ENCODE results near the gene TMEM45A.

Gene TMEM45A

DNA sequence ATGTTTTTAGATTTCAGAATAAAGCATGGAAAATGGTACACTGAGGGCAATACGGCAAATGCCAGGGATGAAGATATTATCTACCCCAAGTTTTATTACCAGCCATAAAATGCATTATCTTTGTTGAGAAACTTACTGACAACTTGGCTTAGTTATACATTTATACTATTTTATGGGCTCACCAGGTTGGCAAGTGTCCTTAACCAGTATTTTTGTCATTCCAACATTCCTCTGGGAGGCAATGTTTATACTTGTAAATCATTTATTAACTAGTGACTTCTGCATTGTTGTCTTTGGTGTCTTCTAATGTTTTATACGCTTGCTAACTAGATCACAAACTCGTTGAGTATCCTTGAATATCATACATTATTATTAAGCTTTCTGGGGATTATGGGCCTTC is 99.0 kb downstream of the TMEM45A start:
- H3K4me3 ChIP-seq (ENCODE audit: control insufficient read depth in 1 of 7, extremely low read depth in 1 of 7, insufficient read depth in 4 of 7, low read depth in 2 of 7, low read length in 6 of 7) = no peak overlapping the region
- POLR2A ChIA-PET = no interaction called here
- no CpG with 5 or more reads among the region's 3 CpGs for WGBS (ENCODE audit: insufficient coverage)
- H3K27ac ChIP-seq (ENCODE audit: insufficient read depth in 1 of 2, low read depth in 1 of 2, low read length in 2 of 2, poor library complexity in 1 of 2, severe bottlenecking in 2 of 2) = no peak overlapping the region
- CTCF ChIA-PET = interaction anchor here (0.8 to 6.5 kb wide), 19 partner anchors 9 to 760 kb away, joined by 3 to 73 read pairs (median 3); no protein-coding TSS in a partner anchor
- no peaks in the 10 kb centered on the region for H3K9me3 ChIP-seq (ENCODE audit: control extremely low read depth in 1 of 5, control insufficient read depth in 4 of 5, insufficient read depth in 2 of 5, low read depth in 1 of 5, low read length in 4 of 5)
- no peaks in the 10 kb centered on the region for H3K27me3 ChIP-seq (replicated peaks in 2 of 5; ENCODE audit: control insufficient read depth in 4 of 5, insufficient read depth in 5 of 5, low read length in 4 of 5)
- peaks cover 0 to 3% (median 1%) of the 10 kb centered on the region in 4 experiments for H3K4me1 ChIP-seq (ENCODE audit: control extremely low read depth in 1 of 4, control insufficient read depth in 4 of 4, insufficient read depth in 4 of 4, low read length in 3 of 4)
- H3K36me3 ChIP-seq (ENCODE audit: control insufficient read depth in 4 of 4, insufficient read depth in 4 of 4, low read length in 3 of 4) = no peaks in the 10 kb centered on the region
- DNase-seq = no peak

- 75% methylated on average over 9 of the region's 11 CpGs for WGBS (ENCODE audit: insufficient coverage)
- ChIA-PET CTCF (interaction anchor here (0.8 to 3.2 kb wide), 3 partner anchors 10 to 136 kb away, joined by 3 to 12 read pairs (median 4); no protein-coding TSS in a partner anchor), POLR2A (interaction anchor here (0.6 kb wide), 1 partner anchor 8 kb away, joined by 5 read pairs; no protein-coding TSS in a partner anchor)
- Histone ChIP-seq H3K27me3 (replicated peaks in 2 of 5; ENCODE audit: control insufficient read depth in 4 of 5, insufficient read depth in 5 of 5, low read length in 4 of 5) (no peaks in the 10 kb centered on the region), H3K4me1 (ENCODE audit: control extremely low read depth in 1 of 4, control insufficient read depth in 4 of 4, insufficient read depth in 4 of 4, low read length in 3 of 4) (peaks cover 7 to 23% (median 19%) of the 10 kb centered on the region in 4 experiments), H3K9me3 (ENCODE audit: control extremely low read depth in 1 of 5, control insufficient read depth in 4 of 5, insufficient read depth in 2 of 5, low read depth in 1 of 5, low read length in 4 of 5) (peaks cover 0 to 14% (median 0%) of the 10 kb centered on the region in 5 experiments), H3K4me3 (ENCODE audit: control insufficient read depth in 1 of 7, extremely low read depth in 1 of 7, insufficient read depth in 4 of 7, low read depth in 2 of 7, low read length in 6 of 7) (no peak overlapping the region), H3K27ac (ENCODE audit: insufficient read depth in 1 of 2, low read depth in 1 of 2, low read length in 2 of 2, poor library complexity in 1 of 2, severe bottlenecking in 2 of 2) (no peak overlapping the region), H3K36me3 (ENCODE audit: control insufficient read depth in 4 of 4, insufficient read depth in 4 of 4, low read length in 3 of 4) (no peaks in the 10 kb centered on the region)
- peak; percentile 11 to 71 (median 66) for DNase-seq
Measured at GRCh38 chr3:100600181-100601042, 108.0 kb downstream of the TMEM45A start.

GRCh38 chr3:100602506-100603444 is 110.4 kb downstream of the TMEM45A start:
- peak overlapping the region in 1 of 2 experiments; percentile 70 for H3K27ac ChIP-seq (ENCODE audit: insufficient read depth in 1 of 2, low read depth in 1 of 2, low read length in 2 of 2, poor library complexity in 1 of 2, severe bottlenecking in 2 of 2)
- WGBS (ENCODE audit: insufficient coverage) = 0% methylated on average over 3 of the region's 7 CpGs
- H3K36me3 ChIP-seq (ENCODE audit: control insufficient read depth in 4 of 4, insufficient read depth in 4 of 4, low read length in 3 of 4) = no peaks in the 10 kb centered on the region
- ChIA-PET CTCF (interaction anchor here (1.0 to 2.7 kb wide), 9 partner anchors 11 to 133 kb away, joined by 3 to 10 read pairs (median 3); no protein-coding TSS in a partner anchor), POLR2A (no interaction called here)
- peak overlapping the region in 5 of 7 experiments; percentile 11 to 70 (median 46) for H3K4me3 ChIP-seq (ENCODE audit: control insufficient read depth in 1 of 7, extremely low read depth in 1 of 7, insufficient read depth in 4 of 7, low read depth in 2 of 7, low read length in 6 of 7)
- DNase-seq = peak in 2 of 3 donors; percentile 42 to 45
- peaks cover 7 to 23% (median 19%) of the 10 kb centered on the region in 4 experiments for H3K4me1 ChIP-seq (ENCODE audit: control extremely low read depth in 1 of 4, control insufficient read depth in 4 of 4, insufficient read depth in 4 of 4, low read length in 3 of 4)
- H3K27me3 ChIP-seq (replicated peaks in 2 of 5; ENCODE audit: control insufficient read depth in 4 of 5, insufficient read depth in 5 of 5, low read length in 4 of 5) = no peaks in the 10 kb centered on the region
- peaks cover 0 to 14% (median 0%) of the 10 kb centered on the region in 5 experiments for H3K9me3 ChIP-seq (ENCODE audit: control extremely low read depth in 1 of 5, control insufficient read depth in 4 of 5, insufficient read depth in 2 of 5, low read depth in 1 of 5, low read length in 4 of 5)

DNA sequence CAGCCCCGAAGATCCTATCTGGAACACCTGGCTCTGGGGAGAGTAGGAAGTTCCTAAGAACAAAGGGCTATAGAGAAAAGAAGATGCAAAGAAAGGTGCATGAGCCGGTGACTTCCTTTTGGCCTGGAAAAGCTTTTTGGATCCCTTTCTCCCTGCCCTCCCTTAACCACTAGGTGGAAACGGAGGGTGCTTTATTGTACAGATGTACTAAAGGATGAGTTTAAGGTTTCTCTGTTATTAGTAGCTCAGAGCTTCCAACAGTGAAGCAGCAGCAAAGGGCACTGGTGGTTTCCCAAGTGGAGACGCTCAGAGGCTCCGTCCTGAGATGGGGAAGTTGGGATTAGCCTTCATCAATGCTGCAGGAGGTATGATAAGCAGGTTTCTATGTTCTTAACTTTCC is 111.0 kb downstream of the TMEM45A start:
- Histone ChIP-seq H3K4me1 (ENCODE audit: control extremely low read depth in 1 of 4, control insufficient read depth in 4 of 4, insufficient read depth in 4 of 4, low read length in 3 of 4) (peaks cover 7 to 23% (median 19%) of the 10 kb centered on the region in 4 experiments), H3K27ac (ENCODE audit: insufficient read depth in 1 of 2, low read depth in 1 of 2, low read length in 2 of 2, poor library complexity in 1 of 2, severe bottlenecking in 2 of 2) (peak overlapping the region in 1 of 2 experiments; percentile 70), H3K4me3 (ENCODE audit: control insufficient read depth in 1 of 7, extremely low read depth in 1 of 7, insufficient read depth in 4 of 7, low read depth in 2 of 7, low read length in 6 of 7) (peak overlapping the region in 5 of 7 experiments; percentile 11 to 70 (median 46)), H3K27me3 (replicated peaks in 2 of 5; ENCODE audit: control insufficient read depth in 4 of 5, insufficient read depth in 5 of 5, low read length in 4 of 5) (no peaks in the 10 kb centered on the region), H3K36me3 (ENCODE audit: control insufficient read depth in 4 of 4, insufficient read depth in 4 of 4, low read length in 3 of 4) (no peaks in the 10 kb centered on the region), H3K9me3 (ENCODE audit: control extremely low read depth in 1 of 5, control insufficient read depth in 4 of 5, insufficient read depth in 2 of 5, low read depth in 1 of 5, low read length in 4 of 5) (peaks cover 0 to 14% (median 0%) of the 10 kb centered on the region in 5 experiments)
- CTCF ChIA-PET = interaction anchor here (0.7 to 2.7 kb wide), 13 partner anchors 8 to 247 kb away, joined by 3 to 10 read pairs (median 3); no protein-coding TSS in a partner anchor
- POLR2A ChIA-PET = no interaction called here
- peak; percentile 29 to 57 (median 46) for DNase-seq
- WGBS (ENCODE audit: insufficient coverage) = 57% methylated on average over 4 of the region's 5 CpGs

GRCh38 chr3:100605358-100605757 is 112.9 kb downstream of the TMEM45A start:
- Histone ChIP-seq H3K27ac (ENCODE audit: insufficient read depth in 1 of 2, low read depth in 1 of 2, low read length in 2 of 2, poor library complexity in 1 of 2, severe bottlenecking in 2 of 2) (no peak overlapping the region), H3K4me1 (ENCODE audit: control extremely low read depth in 1 of 4, control insufficient read depth in 4 of 4, insufficient read depth in 4 of 4, low read length in 3 of 4) (peaks cover 7 to 30% (median 24%) of the 10 kb centered on the region in 4 experiments), H3K9me3 (ENCODE audit: control extremely low read depth in 1 of 5, control insufficient read depth in 4 of 5, insufficient read depth in 2 of 5, low read depth in 1 of 5, low read length in 4 of 5) (peaks cover 0 to 7% (median 0%) of the 10 kb centered on the region in 5 experiments), H3K4me3 (ENCODE audit: control insufficient read depth in 1 of 7, extremely low read depth in 1 of 7, insufficient read depth in 4 of 7, low read depth in 2 of 7, low read length in 6 of 7) (no peak overlapping the region), H3K36me3 (ENCODE audit: control insufficient read depth in 4 of 4, insufficient read depth in 4 of 4, low read length in 3 of 4) (no peaks in the 10 kb centered on the region), H3K27me3 (replicated peaks in 2 of 5; ENCODE audit: control insufficient read depth in 4 of 5, insufficient read depth in 5 of 5, low read length in 4 of 5) (no peaks in the 10 kb centered on the region)
- ChIA-PET POLR2A (no interaction called here), CTCF (interaction anchor here (2.4 kb wide), 1 partner anchor 130 kb away, joined by 6 read pairs; no protein-coding TSS in a partner anchor)
- DNase-seq = no peak
- WGBS (ENCODE audit: insufficient coverage) = 94% methylated on average over 8 of the region's 8 CpGs

DNA sequence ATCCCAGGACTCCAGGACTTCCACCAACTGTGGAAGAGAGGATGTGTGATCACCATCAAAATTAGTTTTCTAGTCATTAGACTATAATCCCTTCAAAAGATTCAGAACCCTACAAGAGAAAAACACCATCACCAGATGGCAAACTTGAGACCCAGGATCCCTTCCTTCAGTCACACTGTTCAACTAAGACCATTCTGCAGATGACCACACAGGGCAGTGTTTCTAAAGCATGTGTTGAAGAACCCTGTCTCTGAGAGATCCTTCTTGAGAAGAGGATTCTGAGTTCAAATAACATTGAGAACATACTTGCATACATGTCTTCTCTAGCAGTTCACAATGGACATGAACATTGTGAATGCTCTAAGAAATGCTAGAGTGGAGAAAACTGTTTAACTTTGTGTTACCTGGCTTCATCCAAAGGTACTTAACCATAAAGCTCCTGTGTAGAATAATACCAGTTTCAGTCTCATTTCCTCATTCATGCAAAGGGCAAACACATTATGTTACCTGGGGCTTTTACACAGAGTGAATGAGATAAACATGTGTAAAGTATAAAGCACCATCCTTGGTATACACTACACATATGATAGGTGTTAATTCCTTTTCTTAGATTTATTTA is 114.6 kb downstream of the TMEM45A start:
- no peak for DNase-seq
- H3K9me3 ChIP-seq (ENCODE audit: control extremely low read depth in 1 of 5, control insufficient read depth in 4 of 5, insufficient read depth in 2 of 5, low read depth in 1 of 5, low read length in 4 of 5) = no peaks in the 10 kb centered on the region
- H3K4me3 ChIP-seq (ENCODE audit: control insufficient read depth in 1 of 7, extremely low read depth in 1 of 7, insufficient read depth in 4 of 7, low read depth in 2 of 7, low read length in 6 of 7) = no peak overlapping the region
- ChIA-PET POLR2A (no interaction called here), CTCF (interaction anchor here (1.1 kb wide), 1 partner anchor 28 kb away, joined by 6 read pairs; no protein-coding TSS in a partner anchor)
- H3K27ac ChIP-seq (ENCODE audit: insufficient read depth in 1 of 2, low read depth in 1 of 2, low read length in 2 of 2, poor library complexity in 1 of 2, severe bottlenecking in 2 of 2) = no peak overlapping the region
- H3K36me3 ChIP-seq (ENCODE audit: control insufficient read depth in 4 of 4, insufficient read depth in 4 of 4, low read length in 3 of 4) = no peaks in the 10 kb centered on the region
- H3K27me3 ChIP-seq (replicated peaks in 2 of 5; ENCODE audit: control insufficient read depth in 4 of 5, insufficient read depth in 5 of 5, low read length in 4 of 5) = no peaks in the 10 kb centered on the region
- H3K4me1 ChIP-seq (ENCODE audit: control extremely low read depth in 1 of 4, control insufficient read depth in 4 of 4, insufficient read depth in 4 of 4, low read length in 3 of 4) = peaks cover 7 to 28% (median 21%) of the 10 kb centered on the region in 4 experiments

All from common myeloid progenitor, CD34-positive (primary cell).